Fibroblast of skin of abdomen (primary cell): ENCODE results near the gene VWF.

Experiments used
- DNase-seq: peaks from one replicate; pipeline ENCODE4 v3.0.0-alpha.2; 2013

VWF gene

DNA sequence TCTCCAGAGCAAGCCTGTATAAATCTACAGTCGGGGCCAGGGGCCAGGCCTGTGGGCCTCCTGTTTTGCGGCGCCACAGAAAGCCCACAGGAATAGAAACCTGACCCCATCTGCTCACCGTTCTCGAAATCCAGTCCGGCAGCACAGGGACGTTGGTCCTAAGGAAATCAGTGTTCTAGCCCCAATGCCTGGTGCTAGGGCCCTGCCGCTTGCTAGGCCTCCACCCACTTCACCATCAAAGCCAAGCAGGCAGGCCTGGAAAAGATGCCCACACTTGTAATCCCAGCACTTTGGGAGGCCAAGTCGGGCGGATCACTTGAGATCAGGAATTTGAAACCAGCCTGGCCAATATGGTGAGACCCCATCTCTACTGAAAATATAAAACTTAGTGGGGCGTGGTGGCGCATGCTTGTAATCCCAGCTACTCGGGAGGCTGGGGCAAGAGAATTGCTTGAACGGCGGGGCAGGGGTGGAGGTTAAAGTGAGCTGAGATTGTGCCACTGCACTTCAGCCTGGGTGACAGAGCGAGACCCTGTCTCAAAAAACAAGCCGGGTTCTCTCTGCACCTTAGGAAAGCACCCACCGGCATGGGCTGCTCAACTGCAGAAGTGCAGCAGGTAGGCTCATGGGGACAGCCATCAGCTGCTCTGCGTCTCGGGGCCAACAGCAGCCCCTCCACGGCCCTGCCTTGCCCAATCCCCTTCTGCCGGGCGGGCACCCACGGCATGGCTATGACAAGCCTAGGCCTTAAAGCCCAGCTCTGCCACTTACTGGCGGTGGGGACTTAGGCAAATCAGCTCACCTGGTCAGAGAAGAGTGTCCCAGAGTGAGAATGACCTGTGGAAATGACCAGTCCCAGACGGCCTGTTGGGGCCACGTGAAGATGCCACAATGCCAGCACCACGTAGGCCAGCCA, 47.4 kb downstream of the VWF start:
- no peak for DNase-seq

DNA sequence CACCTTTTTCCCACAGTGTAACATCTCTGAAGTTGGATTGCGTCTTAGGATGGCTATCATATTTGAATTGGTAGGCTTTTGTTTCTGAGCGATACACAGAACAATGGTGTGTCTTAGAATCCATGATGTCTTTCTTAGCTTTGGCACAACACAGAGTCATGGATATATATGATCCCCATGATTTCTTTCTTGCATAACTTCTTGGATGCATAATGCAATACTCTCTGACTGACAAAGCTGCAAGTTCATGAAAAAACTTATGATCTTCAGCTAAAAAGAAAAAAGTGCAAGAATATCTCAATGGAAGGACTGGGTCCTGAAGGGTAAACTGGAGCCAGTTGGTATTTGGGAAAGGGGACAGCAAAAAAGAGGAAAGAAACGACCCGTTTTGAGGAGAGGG, 48.1 kb downstream of the VWF start:
- no peak for DNase-seq

DNA sequence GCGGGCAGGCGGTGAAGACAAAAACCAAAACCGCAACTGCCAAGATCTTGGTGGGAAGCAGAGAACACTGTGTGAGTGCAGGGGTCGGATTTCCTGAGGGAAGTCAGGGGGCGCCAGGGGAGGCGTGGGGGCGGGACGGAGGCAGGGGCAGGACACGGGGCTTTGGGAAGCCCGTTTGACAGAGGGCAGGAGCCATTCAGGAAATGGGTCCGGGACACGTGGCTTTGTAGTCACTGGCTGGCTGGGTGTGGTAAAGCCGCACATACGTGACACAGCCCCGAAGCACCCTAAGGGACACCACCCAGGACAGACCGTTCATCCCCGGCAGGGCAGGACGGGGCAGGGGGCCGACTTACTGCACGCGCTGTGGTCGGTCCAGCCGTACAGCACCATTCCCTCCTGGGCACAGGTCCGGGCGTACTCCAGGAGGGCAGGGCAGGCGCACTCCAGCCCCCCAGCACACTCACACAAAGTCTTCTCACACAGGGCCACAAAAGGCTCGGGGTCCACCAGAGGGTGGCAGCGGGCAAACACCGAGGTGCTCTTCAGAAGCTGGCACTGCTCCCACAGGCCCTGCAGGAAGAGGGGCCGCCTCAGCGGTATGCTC, 49.4 kb downstream of the VWF start:
- DNase-seq: no peak

DNA sequence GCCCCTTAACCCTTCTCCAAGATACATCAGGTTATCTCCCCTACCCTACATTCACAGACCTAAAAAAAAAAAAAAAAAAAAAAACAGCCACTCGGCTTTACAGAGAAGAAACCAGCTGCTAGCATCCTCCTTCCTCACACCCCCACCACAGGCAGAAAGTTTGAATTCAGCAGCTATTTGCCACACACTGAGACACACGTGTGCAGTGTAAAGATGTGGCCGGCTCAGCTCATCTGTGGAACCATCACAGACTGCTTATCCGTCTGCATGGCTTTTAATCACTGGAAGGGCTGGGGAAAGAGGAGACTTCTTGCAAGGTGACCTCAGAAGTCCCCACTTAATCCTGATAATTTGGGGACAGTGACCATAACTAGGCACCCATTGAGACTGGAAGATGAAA, 50.0 kb downstream of the VWF start:
- peak; percentile 17 for DNase-seq

DNA sequence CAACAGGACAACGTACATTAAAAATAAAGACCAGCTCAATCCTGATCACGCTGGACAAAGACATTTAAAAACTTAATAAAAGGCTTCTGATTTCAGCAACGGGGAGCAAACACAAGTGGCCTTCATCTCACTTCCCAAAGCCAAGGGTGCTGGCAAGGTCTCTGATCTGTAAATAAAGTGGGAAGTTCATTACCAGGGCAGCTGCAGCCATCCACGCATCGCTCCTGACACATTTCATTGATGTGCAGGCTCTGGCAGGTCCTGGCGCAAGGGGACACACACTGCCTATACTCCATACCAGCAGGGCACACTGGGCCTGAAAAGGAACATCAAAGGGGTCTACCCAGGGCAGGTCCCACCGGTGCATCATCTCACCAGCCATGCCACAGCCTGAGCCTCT, 51.0 kb downstream of the VWF start:
- no peak for DNase-seq

DNA sequence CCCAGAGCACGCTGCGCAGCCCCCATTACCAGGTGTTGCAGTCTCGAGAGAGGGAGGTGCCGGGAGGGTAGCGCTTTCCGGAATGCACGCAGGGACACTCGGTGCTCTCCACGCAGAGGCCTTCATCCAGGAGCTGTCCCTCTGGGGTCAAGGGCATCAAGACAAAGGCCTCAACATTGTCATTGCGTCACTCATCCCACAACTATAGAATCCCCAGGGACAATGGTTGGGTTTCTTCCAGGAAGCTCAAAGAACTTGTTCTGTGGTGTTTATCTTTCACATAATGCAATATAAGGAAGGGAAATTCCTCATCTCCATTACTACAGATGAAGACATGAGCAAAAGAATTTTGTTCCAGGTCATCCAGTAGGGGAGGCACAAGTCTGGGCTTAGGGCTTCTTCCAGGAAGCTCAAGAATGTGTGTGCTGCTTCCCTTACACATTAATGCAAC, 52.1 kb downstream of the VWF start:
- DNase-seq: peak; percentile 82

DNA sequence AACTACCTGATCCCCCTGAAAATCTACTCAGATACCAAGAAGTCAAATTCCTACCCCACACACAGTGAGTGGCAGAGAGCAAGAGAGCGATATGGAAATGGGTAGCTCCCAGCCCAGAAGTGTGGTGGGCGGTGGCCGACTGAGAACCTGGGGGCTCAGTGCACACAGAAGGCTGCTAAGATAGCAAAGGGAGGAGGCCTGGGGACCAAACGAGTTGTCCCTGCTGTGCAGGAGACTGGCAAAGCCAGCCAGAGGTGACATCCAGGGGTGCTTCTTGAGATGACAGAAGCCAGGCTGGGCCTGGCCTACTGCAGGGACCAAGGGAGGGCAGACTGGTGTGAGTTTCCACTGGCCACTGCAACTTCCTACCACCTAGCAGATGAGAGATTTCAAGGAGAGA, 52.9 kb downstream of the VWF start:
- no peak for DNase-seq

DNA sequence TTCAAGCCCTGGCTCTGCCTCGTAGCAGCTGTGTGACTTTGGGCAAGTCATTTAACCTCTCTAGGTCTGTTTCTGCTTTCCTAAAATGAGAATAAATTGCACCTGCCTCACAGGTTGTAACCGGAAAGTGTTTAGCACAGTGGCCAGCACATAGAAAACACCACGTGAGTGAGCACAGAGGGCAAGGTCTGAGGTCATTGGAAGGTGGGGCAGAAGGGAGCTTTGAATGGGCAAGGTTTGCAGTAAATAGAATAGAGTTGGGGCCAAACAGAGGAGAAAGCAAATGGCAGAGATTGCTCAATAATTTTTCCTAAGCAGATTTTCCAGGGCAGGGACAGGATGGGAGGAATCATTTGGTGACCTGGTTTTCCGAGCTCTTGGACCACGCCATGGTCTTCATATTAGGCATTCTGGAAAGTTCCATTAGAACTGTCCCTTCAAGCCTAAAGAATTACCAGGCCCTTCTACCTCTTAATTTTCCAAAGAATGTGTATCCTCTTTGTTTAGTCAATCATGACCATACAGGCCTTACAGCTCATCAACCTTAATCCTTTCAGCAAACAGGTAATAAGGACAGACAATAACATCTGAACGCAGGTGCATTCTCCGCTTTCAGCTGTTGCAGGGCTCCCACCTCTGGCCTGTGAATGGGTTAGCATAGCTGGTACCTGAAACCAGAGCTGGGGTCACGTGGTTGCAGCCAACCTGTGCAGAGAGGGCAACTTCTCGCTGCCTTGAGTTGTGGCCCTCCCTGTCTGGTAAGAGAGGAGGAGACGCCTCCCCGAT, 53.8 kb downstream of the VWF start:
- DNase-seq: no peak

DNA sequence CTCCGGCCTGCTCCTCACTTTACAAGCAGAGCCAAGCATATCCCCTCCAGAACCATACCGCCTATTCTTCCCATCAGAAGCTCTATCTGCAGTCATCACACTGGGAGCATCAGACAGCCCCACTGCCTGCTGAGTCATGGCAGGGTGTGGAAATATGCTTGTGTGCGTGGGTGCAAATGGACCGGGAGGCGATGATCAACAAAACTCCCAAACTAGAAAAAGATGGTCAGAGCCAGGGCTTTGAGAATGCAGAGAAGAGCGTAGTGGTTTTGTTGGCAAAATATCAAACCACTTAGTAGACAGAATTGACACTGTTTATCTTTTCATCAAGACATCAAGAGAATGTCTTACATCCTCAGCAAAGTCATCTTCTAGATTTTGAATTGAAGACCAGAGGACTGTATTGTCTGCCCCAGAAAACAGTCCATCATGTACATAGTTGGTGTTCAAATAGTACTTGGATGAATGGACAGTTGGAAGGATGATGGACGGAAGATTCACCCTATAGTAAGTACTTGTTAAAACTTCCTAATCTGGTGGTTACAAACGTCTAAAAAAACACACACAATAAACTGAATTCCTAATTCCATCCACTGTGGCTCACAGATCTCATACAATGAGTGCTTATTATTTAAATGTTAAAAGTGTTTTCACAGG, 54.9 kb downstream of the VWF start:
- DNase-seq: peak; percentile 98

DNA sequence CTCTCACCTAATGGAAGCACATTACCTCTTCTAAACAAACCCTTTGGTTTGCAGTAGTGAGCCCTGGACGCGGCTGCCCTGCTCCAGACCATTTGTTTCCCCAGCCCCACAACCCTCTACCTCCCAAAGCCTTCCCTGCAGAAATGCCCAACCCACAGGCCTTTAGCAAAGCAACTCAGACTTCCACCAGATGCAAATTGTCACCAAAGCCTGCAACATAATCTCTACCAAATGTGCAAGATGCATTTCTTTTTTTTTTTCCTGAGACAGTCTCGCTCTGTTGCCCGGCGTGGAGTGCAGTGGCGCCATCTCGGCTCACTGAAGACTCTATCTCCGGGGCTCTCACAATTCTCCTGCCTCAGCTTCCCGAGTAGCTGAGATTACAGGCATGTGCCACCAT, 56.2 kb downstream of the VWF start:
- DNase-seq: peak; percentile 22

DNA sequence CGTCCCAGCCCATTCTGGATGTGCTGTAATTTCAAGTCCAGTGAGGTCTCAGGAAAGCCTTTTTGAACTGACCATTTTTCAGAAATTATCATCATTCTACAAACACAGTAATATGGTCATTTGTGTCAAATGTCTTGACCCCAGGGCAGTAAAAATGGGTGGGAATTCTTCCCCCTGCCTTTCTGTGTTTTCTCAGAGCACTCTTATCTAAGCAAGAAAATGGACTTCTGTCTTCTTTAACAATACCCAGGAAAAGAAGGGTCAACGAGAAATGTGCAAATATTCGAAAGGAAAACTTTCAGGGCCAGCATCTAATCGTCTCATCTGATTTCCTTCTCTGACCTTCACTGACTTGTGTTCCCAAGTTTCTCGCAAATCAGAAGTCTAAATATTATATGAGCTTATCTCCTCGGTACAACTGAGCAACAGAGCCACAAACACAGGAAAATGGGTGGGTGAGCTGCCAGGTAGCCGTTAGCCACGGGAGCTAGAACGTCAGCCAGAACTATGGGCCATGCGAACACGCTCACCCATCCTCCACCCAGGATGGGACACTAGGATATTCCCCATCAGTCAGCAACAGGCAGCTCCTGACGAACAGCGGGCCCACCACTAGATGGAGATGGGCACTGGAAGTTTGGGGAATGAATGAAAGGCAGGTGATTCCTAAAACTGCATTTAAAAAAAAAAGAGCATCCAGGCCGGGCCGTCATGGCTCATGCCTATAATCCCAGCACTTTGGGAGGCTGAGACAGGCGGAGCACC, 57.1 kb downstream of the VWF start:
- DNase-seq: no peak

DNA sequence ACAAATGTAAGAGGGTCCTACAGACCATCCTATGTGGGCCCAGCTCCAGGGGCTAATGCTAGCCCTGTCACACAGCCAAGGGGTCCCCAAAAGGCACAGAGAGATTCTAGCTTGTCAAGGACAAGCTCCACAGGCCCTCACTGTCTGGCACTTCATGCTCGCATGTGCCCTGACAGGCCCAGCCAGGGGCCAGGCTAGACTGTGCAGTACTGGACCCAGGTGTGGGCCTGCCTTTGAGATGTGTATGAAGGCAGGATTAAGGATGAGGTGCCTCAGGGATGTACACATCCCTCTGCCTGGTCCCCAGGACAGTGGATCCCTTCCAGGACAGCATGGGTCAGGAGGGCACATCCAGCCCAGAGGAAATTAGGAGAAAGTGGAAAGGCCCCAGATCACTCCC, 57.8 kb downstream of the VWF start:
- no peak for DNase-seq

DNA sequence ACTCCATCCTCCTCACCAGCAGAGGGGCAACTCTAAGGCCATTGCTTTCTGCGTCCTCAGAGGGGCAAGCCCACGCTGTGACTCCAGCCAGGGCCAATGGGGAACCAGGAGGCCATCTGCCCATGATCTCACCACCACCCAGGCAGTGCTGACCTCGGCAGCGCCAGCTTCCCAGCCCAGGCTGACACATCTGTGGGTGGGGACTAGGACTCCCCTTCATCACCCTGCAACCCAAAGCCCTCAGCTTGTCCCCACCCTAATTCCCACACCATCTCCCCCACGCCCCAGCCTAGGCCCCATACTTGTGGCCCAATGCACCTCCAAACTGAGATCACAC, 58.6 kb downstream of the VWF start:
- no peak for DNase-seq

DNA sequence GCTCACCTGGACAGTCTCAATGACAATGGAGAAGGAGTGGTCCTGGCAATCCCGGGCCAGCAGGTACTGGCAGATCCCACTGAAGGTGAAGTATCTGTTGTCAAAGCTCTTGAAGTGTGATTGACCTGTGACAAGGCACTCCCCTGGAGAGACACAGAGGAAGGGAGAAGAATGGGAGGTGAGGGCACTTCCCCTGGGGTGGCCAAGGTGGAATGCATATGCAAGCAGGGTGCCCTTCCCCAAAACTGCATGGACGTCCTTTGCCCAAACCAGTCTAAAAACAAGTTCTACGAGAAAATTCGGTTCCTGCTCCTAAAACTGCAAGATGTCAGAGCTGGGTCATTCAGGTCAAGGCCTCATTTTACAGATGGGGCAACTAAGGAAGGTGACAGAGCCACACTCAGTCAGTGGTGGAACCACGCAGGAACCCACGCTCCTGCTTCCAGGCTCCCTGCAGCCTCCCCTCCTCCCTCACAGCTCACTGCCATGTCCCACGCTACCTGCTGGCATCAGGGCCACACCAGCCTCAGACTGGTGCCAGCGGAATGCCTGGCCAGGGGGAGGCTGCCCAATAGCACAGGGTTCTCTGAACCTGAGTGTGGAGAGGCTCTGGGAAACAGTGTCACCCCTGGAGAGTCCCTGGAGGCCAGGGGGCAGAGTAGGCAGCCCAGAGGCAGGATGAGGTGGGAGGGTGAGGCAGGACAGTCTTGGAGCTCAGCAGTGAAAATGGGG, 59.2 kb downstream of the VWF start:
- no peak for DNase-seq

DNA sequence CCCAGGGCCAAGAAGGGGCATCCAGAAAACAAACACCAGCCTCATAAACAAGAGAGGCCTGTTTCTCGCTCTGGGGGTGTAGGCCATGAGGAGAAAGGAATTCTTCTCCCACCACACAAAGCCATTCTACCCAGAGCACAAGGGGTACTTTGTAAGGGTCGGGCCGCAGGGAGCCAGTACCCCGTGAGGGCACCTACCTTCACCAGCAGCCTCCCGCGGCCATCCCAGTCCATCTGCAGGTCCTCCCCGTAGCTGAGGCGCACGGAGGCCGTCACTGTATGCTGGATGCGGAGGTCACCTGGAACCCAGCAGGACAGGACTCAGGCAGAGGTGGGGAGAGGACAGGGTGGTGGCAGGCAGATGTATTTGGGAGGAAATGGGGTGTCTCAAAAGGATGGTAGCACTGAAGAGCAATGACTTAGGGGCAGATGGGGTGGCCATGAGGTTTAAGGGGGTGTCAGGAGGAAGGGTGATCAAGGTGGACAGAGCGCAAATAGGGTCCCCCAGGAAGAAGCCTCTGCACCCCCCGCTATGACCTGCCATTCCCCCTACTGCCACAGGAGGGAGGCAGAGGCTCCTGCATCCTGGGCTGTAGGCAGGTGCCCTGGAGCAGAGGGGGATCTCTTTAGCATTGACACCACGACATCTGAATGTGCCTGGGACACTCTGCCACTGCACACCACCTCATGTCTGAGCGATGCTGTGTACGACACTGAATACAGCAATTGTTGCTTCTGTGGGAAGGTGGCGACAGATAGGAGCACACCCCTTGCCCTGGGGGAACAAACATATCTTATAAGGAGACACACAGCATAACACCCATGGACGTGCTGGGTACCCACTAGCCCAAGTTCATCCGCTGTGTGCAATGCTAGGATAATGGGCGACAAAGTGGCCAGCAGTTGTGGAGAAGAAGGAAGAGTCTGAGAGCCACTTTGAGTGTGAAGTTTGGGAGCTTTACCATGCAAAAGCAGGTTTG, 61.4 kb downstream of the VWF start:
- DNase-seq: peak; percentile 39

DNA sequence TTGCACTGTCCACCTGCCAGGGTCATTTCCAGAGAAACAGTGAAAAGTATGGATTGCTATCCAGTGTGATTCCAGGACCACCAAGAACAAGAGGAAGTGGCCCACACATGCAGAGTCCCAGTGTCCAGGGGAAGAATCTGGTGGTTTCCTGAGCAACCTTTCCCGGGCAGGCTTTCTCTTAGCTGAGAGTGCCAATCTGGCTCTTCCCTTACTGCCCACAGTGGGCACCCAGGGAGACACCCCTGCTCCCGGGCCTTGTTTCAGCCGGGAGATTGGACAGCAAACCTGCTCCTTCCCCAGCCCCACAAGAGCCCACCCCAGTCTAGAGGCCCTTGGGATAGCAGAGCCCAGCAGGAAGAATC, 62.1 kb downstream of the VWF start:
- DNase-seq: no peak

DNA sequence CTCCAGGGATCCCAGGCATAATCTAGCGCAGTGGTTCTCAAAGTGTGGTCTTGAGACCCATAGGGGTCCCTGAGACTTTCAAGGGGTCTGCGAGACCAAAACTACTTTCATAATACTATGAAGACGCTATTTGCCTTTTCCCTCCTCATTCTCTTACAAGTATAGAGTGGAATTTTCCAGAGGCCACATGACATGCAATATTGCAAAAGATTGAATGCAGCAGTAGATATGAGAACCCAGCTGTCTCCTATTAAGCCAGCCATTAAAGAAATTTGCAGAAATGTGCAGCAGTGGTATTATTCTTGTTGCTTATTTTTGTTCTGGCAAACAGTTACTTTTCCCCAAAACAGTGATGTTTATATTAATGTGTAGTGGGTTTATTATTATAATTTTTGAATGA, 62.8 kb downstream of the VWF start:
- DNase-seq: peak; percentile 67

DNA sequence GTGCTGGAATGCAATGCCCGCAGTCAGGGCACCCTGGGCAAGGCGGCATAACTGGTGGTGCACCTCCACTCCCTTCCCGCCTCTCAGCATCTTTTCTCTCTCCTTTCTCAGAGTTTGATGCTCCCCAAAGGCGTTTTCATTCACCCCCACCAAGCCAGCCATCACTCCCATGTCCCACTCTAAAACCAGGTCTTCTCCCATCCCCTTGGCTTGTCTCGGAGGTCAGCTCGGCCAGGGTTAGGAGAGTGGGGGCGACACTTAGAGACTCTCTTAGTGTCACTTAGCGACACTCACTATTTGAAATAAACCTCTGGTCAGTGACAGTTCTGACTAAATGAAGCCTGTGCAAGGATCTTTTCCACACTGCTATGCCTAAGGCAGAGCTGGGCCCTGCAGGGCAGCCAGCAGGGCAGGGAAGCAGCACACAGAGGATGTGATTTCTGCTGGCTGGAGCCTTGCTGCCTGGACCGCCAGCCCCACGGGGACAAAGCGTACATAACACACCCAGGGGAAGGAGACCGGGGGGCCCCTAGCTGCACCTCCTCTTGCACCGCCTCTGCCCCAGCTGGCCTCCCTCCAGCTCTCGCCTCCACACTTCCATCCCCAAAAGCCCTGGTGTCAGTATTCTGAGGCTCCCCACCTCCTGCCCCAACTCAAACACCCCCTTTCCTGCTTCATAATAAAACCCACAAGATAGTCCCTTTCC, 64.5 kb downstream of the VWF start:
- no peak for DNase-seq

DNA sequence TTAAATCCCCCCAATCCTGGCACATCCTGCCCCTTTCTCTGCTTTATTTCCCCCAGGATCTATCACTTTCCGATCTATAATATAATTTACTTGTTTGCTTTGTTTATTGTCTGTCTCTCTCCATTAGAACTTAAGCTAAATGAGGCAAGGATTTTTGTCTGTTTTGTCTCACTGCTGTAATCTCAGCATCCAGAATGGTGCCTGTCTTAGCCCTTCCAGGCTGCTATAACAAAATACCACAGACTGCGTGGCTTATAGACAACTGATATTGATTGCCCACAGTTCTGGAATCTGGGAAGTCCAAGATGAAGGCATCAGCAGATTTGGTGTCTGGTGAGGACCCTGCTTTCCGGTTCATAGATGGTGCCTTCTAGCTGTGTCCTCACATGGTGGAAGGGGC, 65.2 kb downstream of the VWF start:
- no peak for DNase-seq
